ENCODE data around the gene BPIFB2.
"Not testable (repeated sequence)": the region's sequence is repeated elsewhere in the genome, so short reads cannot be mapped to it uniquely, and the experiment has no call there.

BPIFB2 gene

DNA sequence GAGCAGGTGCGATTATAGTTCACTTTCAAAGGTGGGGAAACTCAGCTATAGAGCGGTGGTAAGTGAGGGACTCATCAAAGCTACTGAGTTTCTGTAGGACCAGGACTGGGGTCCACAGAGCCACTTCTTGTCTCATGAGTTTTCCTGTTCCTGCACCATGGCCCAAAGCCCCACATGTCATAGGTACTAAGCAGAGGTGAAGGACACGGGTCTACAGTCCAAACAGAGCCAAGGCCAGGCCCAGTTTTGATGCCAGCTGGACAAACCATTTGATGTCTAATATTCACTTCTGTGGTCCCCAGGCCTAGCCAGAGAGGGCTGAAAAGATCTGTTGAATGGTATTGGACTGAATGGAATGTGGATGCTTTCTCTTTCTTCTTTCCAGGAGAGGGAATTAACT lies 34.9 kb downstream of the BPIFB2 start:
- no peak for TF ChIP-seq JUND (IDR thresholded peaks at IDR 0.05; ENCODE audit: low read depth)
- DNase-seq (ENCODE audit: low read depth in 1 of 2, low spot score in 1 of 2), result no peak
- in situ Hi-C loops (cut with HindIII; ENCODE audit: low pct_unique_long_range_greater_than_20kb, low sequenced_read_pairs), result no loop called here

DNA sequence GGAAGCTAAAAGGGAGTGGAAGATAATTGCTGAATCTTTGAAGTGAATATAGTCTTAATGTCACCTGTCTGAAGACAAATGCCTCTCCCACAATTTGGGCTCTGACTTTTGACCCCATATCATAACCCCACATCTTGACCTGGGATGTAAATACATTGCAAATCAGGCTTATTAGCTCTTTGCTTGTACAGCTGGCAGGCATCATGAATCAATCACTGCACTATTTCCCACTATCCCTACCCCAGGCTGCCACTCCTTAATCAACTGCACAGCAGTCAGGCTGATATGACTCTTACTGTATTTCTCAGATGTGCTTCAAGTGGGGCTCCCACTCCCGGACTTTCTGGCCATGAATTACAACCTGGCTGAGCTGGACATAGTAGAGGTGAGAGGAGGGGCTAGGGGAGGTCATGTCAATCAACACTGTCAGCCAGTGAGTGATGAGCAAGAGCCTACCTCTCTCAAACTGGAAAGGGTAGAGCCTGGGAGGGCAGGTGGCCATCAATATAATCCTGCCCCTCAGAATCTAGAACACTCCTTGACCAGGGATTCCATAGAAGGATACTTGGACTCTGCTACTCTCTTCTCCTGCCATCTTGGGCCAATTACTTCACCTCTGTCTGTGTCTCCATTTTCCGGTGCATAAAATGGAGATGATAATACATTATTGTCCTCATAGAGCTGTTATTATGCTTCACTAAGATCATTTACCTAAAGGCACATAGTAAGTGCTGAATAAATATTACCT lies 35.7 kb downstream of the BPIFB2 start:
- in situ Hi-C loops (cut with HindIII; ENCODE audit: low pct_unique_long_range_greater_than_20kb, low sequenced_read_pairs), result no loop called here
- no peak for TF ChIP-seq JUND (IDR thresholded peaks at IDR 0.05; ENCODE audit: low read depth)
- DNase-seq (ENCODE audit: low read depth in 1 of 2, low spot score in 1 of 2), result no peak

DNA sequence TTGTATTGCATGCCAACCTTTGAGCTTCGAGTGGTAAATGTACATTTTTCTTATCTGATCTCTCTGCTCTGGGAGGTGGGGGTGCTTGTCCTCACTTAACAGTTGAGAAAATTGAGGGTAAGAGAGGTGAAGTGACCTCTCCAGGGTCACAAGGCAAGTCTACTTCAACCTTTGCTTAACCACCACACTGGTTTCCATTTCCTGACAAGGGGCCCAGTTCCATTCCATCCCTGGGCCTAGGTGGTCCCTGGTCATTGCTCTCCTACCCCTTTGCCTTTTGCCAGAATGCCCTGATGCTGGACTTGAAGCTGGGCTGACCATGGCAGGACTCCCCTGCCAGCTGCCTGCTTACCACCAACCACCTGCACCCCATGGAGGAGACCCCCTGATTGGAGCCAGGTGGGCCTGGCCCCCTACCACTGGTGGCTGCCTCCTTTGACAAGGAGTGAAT lies 36.3 kb downstream of the BPIFB2 start:
- TF ChIP-seq JUND (IDR thresholded peaks at IDR 0.05; ENCODE audit: low read depth), result no peak
- in situ Hi-C loops (cut with HindIII; ENCODE audit: low pct_unique_long_range_greater_than_20kb, low sequenced_read_pairs), result no loop called here
- DNase-seq (ENCODE audit: low read depth in 1 of 2, low spot score in 1 of 2), result no peak

DNA sequence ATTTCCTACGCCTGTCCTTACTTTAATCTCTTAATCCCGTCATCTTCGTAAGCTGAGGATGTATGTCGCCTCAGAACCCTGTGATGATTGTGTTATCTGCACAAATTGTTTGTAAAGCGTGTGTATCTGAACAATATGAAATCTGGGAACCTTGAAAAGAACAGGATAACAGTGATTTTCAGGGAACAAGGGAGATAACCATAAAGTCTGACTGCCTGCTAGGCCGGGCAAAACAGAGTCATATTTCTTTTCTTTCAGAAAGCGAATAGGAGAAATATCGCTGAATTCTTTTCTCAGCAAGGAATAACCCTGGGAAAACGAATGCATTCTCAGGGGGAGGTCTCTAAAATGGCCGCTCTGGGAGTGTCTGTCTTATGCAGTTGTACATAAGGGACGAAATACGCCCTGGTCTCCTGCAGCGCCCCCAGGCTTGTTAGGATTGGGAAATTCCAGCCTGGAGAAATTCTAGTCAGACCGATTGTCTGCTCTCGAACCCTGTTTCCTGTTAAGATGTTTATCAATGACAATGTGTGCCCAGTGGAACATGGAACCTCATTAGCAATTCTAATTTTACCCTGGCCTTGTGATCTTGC lies 37.7 kb downstream of the BPIFB2 start:
- in situ Hi-C loops (cut with HindIII; ENCODE audit: low pct_unique_long_range_greater_than_20kb, low sequenced_read_pairs), result not testable (repeated sequence)

DNA sequence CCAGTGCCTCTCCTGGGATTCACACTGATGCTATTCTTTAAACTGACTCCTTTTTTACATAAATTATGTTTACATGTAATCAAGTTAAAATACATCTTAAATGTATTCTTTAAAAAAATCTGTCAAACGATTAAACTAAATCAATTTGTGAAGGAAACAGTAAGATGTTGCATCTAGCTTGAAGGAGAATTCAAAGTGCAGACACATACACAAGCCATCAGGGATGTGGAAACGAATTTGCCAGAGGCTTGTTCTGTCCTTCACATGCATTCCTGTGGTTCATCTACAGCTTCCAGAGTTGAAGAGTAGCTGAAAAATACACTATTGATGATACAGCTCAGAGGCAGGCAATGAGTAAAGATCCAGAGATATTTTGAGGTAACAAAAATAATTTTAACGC lies 38.9 kb downstream of the BPIFB2 start:
- in situ Hi-C loops (cut with HindIII; ENCODE audit: low pct_unique_long_range_greater_than_20kb, low sequenced_read_pairs), result no loop called here
- TF ChIP-seq JUND (IDR thresholded peaks at IDR 0.05; ENCODE audit: low read depth), result no peak
- DNase-seq (ENCODE audit: low read depth in 1 of 2, low spot score in 1 of 2), result peak in 1 of 2 experiments; percentile 37

More for the DNA sequence above, 37.7 kb downstream of the BPIFB2 start:
- DNase-seq (ENCODE audit: low read depth in 1 of 2, low spot score in 1 of 2), result not testable (repeated sequence)

DNA sequence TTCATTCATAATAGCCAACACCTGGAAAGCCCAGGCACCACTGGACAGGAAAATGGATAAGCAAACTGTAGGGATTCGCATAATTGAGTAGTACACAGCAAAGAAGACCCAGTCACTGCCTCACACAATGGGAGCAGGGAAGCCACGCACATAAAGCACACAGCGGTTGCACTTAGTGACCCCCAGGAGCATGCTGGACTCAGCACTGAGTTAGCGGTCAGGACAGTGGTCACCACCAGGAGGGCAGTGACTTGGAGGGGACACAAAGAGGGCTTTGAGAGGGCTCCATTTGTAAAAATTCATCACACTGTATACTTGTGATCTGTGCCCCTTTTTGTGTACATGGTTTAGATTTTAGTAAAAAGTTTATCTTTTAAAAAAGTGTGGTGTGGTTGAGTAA lies 43.8 kb downstream of the BPIFB2 start:
- in situ Hi-C loops (cut with HindIII; ENCODE audit: low pct_unique_long_range_greater_than_20kb, low sequenced_read_pairs), result no loop called here
- DNase-seq (ENCODE audit: low read depth in 1 of 2, low spot score in 1 of 2), result no peak
- TF ChIP-seq JUND (IDR thresholded peaks at IDR 0.05; ENCODE audit: low read depth), result no peak

DNA sequence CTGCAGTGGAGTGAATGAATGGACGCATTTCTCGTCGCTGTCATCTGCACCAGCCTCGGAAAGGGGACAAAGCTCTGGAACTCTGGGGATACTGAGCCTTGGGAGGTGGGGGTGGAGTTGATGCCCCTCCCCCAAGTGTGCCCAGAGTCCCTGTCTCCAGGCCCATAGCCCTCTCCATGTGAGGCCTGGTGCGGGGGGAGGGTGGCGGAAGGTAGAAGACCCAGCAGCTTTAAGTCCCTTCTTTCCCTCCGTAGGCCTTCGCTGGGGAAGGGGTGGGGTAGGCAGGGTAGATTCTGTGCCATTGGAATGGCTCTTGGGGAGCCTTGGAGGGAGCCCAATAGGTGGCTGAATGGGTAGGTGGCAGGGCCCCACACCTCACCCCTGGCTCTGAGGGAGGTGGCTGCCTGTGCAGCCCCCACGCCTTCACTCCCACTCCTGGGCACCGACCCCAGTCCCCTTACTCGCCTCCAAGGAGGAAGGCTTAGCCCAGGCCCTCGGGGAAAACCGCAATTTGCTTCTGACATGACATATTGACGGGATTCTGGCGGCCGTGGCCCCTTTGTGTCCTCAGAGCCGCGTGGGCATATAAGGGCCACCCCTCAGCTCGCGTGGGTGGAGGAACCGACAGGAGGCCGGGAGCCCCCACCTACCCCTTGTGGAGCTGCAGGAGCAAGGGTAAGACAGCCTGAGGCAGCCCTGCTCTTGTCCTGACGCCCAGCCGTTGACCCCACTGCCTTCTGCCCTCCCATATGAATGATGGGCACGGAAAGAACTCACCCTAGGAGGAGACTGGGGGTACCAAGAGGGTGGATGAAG lies 46.0 kb downstream of the BPIFB2 start, which contains the start of gene BPIFB3:
Gene BPIFB3 (plus strand): TSS at position 613 of the 816 bp plus-strand sequence. CDS start 1,533 bp downstream, outside the sequence.
- no peak for TF ChIP-seq JUND (IDR thresholded peaks at IDR 0.05; ENCODE audit: low read depth)
- no peak for DNase-seq (ENCODE audit: low read depth in 1 of 2, low spot score in 1 of 2)
- in situ Hi-C loops (cut with HindIII; ENCODE audit: low pct_unique_long_range_greater_than_20kb, low sequenced_read_pairs), result no loop called here

DNA sequence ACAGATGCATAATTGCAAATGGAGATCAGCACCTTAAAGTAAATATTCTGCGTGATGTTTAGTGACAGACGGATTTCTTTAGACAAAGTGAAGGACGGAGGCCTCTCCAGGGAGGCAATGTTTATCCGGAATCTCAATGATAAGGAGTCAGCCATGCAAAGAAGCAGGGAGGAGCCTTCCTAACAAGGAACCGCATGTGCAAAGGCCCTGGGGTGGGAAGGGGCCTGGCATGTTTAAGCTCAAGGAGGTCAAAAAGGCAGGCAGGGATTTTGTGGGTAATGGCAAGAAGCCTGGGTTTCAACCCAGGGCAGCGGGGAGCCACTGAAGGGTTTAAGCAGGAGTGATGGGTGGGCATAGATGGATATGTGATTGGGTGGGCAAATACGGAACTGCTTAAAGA lies 46.9 kb downstream of the BPIFB2 start:
- in situ Hi-C loops (cut with HindIII; ENCODE audit: low pct_unique_long_range_greater_than_20kb, low sequenced_read_pairs), result no loop called here
- no peak for DNase-seq (ENCODE audit: low read depth in 1 of 2, low spot score in 1 of 2)
- no peak for TF ChIP-seq JUND (IDR thresholded peaks at IDR 0.05; ENCODE audit: low read depth)

DNA sequence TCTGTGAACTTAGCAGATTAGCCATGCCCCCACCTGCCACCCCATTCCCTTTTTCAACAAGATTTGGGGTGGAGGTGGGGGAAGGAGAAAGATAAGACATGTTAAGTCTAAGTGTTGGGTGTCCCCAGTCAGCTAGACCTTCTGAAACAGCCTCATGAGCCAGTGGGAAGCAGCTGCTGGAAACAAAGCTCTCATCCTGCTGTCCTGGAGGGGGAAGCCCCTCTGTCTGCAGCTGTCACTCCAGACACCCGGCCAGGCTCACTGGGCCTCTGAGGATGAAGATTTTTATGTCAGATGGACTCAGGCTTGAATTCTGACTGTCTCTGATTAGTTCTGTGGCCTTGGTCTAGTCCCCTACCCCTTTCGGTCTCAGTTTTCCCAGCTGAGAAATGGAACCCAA lies 47.3 kb downstream of the BPIFB2 start:
- TF ChIP-seq JUND (IDR thresholded peaks at IDR 0.05; ENCODE audit: low read depth), result no peak
- no peak for DNase-seq (ENCODE audit: low read depth in 1 of 2, low spot score in 1 of 2)
- in situ Hi-C loops (cut with HindIII; ENCODE audit: low pct_unique_long_range_greater_than_20kb, low sequenced_read_pairs), result no loop called here

DNA sequence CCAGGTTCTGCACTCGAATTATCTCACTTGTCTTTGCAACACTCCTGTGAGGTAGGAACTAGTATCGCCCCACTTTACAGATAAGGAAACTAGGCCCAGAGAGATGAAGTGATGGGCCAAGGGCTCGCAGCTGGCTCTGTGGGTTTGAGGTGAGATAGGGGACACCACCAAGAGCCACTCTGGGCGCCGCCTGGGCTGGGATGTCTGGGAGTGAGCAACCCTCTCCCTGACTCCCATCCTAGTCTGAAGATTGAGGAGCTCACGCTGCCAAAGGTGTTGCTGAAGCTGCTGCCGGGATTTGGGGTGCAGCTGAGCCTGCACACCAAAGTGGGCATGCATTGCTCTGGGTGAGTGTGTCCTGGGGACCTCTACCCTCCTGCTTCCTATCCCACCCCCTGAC lies 51.6 kb downstream of the BPIFB2 start:
- no peak for DNase-seq (ENCODE audit: low read depth in 1 of 2, low spot score in 1 of 2)
- in situ Hi-C loops (cut with HindIII; ENCODE audit: low pct_unique_long_range_greater_than_20kb, low sequenced_read_pairs), result no loop called here
- no peak for TF ChIP-seq JUND (IDR thresholded peaks at IDR 0.05; ENCODE audit: low read depth)

DNA sequence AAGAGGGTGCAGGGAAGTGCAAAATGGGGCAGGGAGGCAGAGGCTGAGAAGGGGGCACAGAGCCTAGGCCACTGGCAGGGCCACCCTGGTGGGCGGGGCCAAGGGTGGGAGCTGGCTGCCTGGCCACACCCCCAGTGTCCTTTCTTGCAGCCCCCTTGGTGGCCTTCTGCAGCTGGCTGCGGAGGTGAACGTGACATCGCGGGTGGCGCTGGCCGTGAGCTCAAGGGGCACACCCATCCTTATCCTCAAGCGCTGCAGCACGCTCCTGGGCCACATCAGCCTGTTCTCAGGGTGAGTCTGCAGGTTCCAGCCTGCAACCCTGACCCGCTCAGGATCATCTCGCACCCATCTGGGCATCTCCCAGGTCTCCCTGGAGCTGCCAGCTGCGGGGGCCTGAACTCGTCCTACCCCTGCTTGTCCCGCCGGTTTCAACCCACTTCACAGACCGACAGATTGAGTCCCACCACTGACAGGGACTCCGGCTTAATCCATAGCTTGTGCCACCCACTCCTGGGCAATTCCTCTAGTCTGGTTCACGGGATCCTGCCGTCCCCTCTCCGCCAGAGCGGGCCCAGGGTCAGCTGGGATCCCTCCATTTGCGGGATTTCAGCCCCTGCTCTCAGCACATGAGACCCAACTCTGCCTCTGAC lies 52.4 kb downstream of the BPIFB2 start:
- no peak for DNase-seq (ENCODE audit: low read depth in 1 of 2, low spot score in 1 of 2)
- in situ Hi-C loops (cut with HindIII; ENCODE audit: low pct_unique_long_range_greater_than_20kb, low sequenced_read_pairs), result no loop called here
- TF ChIP-seq JUND (IDR thresholded peaks at IDR 0.05; ENCODE audit: low read depth), result no peak

DNA sequence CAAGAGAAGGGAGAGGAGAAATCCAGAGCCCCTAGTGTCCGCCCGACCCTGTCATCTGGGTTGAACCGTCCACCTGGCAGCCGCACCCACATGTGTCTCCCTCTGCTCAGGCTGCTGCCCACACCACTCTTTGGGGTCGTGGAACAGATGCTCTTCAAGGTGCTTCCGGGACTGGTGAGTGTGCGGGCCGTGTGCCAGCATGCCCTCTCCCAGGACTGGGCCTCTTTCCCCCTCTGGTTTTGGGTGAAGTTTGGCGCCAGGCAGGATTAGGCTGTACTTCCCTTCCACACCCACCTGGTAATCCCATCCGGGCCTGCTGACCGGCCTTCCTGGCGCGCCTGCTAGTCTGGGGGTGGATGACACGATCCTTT lies 54.1 kb downstream of the BPIFB2 start:
- no peak for TF ChIP-seq JUND (IDR thresholded peaks at IDR 0.05; ENCODE audit: low read depth)
- in situ Hi-C loops (cut with HindIII; ENCODE audit: low pct_unique_long_range_greater_than_20kb, low sequenced_read_pairs), result no loop called here
- no peak for DNase-seq (ENCODE audit: low read depth in 1 of 2, low spot score in 1 of 2)
